Stomach (tissue), 9 donors: ENCODE results near the gene AKR1B1. TPM values are rescaled to one million over a fixed set of nuclear protein-coding genes. Genes with fewer than 3 reads are reported as not detected.

Experiments
- DNase-seq, 2 donors: peaks; one replicate each; pipeline versions ENCODE4 v3.0.0 to v3.0.0-alpha.2; 2013 to 2019
- H3K27ac ChIP-seq, 5 donors: fragments of 200-600 bp in 4 of 5; sonication (generic) in 4 of 5; one replicate each; pipeline ENCODE4 v1.5.1; 2013 to 2019; ENCODE audit warnings: mild to moderate bottlenecking in 1 of 5, moderate library complexity in 1 of 5
- H3K27me3 ChIP-seq, 3 donors: fragments of 200-600 bp; sonication (generic); one replicate each; pipeline ENCODE4 v1.5.1; 2017 to 2019; ENCODE audit warnings: mixed run types in 1 of 3
- H3K36me3 ChIP-seq, 4 donors: fragments of 200-600 bp; sonication (generic); 1 replicate in 3 of 4; 2 replicates in 1 of 4; pipeline ENCODE4 v1.5.1; 2016 to 2019
- H3K4me1 ChIP-seq, 4 donors: fragments of 200-600 bp; sonication (generic); one replicate each; pipeline ENCODE4 v1.5.1; 2016 to 2019
- H3K4me3 ChIP-seq, 4 donors: fragments of 200-600 bp; sonication (generic) in 3 of 4; one replicate each; pipeline ENCODE4 v1.5.1; 2016 to 2019; ENCODE audit warnings: mild to moderate bottlenecking in 1 of 4
- H3K9me3 ChIP-seq, 4 donors: fragments of 200-600 bp; sonication (generic); one replicate each; pipeline ENCODE4 v1.5.1; 2016 to 2019
- EP300 ChIP-seq: sonication (generic); formaldehyde crosslinking; IDR thresholded peaks from one replicate; pipeline ENCODE4 v1.6.1; 2017; ENCODE audit warnings: antibody characterized with exemption
- POLR2A ChIP-seq, 4 donors: fragments of 450-650 bp; IDR thresholded peaks; one replicate each; pipeline ENCODE4 v1.6.1; 2016; ENCODE audit warnings: antibody characterized with exemption in 4 of 4, control low read depth in 2 of 4, mild to moderate bottlenecking in 1 of 4, moderate library complexity in 1 of 4
- POLR2AphosphoS5 ChIP-seq, 3 donors: sonication (generic); formaldehyde crosslinking; IDR thresholded peaks; one replicate each; pipeline ENCODE4 v1.6.1; 2016; ENCODE audit warnings: antibody characterized with exemption in 3 of 3
- WGBS, 5 donors: extraction: QIAGEN DNeasy Blood & Tissue Kit in 3 of 5; methylation state at CpG; one replicate each; pipeline versions ENCODE4 v1.1.5 to v1.1.7; 2013 to 2018; 5-methylcytosine and 5-hydroxymethylcytosine counted together
- intact Hi-C: fragments of 100-400 bp; cut with DNase I; formaldehyde crosslinking; loops from one replicate; pipeline ENCODE4 v1.15.1; 2023; ENCODE audit warnings: low total_unique reads
- polyA plus RNA-seq, 3 donors: library from polyadenylated mRNA; stranded (reverse); fragments of 200-250 nt; gene quantifications; one replicate each; pipeline ENCODE4 v1.2.3, GENCODE V29; 2013
- total RNA-seq, 5 donors: library from RNA; depleted of rRNA; stranded (reverse); fragments of >200 nt; gene quantifications; one replicate each; pipeline versions ENCODE4 v1.1.0 to v1.2.3, GENCODE V29; 2014 to 2016
- TF ChIP-seq, protein P1 (sequence below), 7 experiments: fragments of 450-650 bp in 4 of 7; fragments of 200-600 bp in 3 of 7; sonication (generic) in 3 of 7; IDR thresholded peaks; one replicate each; pipeline ENCODE4 v1.5.1; 2016 to 2019; ENCODE audit warnings: antibody characterized with exemption in 7 of 7, control low read depth in 2 of 7, mild to moderate bottlenecking in 1 of 7
- donor health status: healthy with polysubstance abuse.
- donor health status: Bipolar disorder and iron deficiency.
- donor health status: healthy.

AKR1B1 gene
- total and polyA plus RNA-seq, 8 donors, result 2.9 to 186 (median 38.5) TPM

DNA sequence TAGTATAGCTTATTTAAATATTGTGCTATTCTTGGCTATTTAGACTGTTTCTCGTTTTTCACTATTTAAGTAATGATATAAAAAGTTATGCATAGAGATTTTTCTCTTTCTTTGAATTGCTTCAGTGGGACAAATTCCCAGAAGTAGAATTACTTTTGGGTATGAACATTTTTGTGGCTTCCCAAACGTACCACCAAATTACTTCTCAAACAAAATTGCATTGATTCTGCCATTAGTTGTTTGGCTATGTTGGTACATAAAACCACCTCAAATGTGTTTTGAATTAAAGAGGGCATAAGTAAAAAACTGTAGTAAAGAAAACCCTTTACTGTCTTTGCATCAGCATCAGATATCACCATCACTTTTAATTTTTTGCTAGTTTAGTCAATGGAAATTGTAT is 31.0 kb downstream of the AKR1B1 start:
- TF ChIP-seq POLR2AphosphoS5 (IDR thresholded peaks at IDR 0.05) (no peak), EP300 (no peak), POLR2A (IDR thresholded peaks at IDR 0.05) (no peak)
- TF ChIP-seq, protein P1, sequence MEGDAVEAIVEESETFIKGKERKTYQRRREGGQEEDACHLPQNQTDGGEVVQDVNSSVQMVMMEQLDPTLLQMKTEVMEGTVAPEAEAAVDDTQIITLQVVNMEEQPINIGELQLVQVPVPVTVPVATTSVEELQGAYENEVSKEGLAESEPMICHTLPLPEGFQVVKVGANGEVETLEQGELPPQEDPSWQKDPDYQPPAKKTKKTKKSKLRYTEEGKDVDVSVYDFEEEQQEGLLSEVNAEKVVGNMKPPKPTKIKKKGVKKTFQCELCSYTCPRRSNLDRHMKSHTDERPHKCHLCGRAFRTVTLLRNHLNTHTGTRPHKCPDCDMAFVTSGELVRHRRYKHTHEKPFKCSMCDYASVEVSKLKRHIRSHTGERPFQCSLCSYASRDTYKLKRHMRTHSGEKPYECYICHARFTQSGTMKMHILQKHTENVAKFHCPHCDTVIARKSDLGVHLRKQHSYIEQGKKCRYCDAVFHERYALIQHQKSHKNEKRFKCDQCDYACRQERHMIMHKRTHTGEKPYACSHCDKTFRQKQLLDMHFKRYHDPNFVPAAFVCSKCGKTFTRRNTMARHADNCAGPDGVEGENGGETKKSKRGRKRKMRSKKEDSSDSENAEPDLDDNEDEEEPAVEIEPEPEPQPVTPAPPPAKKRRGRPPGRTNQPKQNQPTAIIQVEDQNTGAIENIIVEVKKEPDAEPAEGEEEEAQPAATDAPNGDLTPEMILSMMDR (IDR thresholded peaks at IDR 0.05), result no peak
- Histone ChIP-seq H3K4me1 (peaks cover 0 to 27% (median 14%) of the 10 kb centered on the region in 4 donors), H3K27me3 (peaks cover 0 to under 1% (median 0%) of the 10 kb centered on the region in 3 donors), H3K36me3 (no peaks in the 10 kb centered on the region), H3K27ac (no peak overlapping the region), H3K9me3 (no peaks in the 10 kb centered on the region), H3K4me3 (no peak overlapping the region)
- intact Hi-C loops, result no loop called here
- WGBS, 5 donors, result 68 to 85% (median 82%) methylated on average over 2 of the region's 2 CpGs
- no peak for DNase-seq

DNA sequence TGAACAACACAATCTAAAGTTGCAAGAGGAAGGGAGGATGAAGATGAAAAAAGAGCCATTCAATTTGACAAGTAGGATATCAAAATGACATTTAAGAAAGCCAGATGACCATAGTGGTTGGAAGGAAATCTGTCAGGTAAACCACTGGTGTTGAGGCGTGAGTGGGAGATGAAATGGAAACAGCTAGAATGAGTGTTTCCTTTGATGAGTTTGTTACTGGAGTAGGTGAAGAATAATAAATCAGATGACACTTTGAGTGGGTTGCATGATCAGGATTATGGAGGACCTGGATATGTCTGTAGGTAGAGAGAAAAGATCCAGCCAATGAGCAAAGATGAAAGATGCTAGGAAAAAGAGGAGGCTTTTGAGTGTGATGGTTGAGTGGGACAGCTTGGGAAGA is 33.1 kb downstream of the AKR1B1 start:
- peaks cover 0 to 11% (median 0%) of the 10 kb centered on the region in 4 donors for H3K4me1 ChIP-seq
- 79 to 96% (median 90%) methylated on average over 1 of the region's 1 CpG for WGBS, 5 donors
- H3K36me3 ChIP-seq, result no peaks in the 10 kb centered on the region
- no peaks in the 10 kb centered on the region for H3K9me3 ChIP-seq
- no peak overlapping the region for H3K27ac ChIP-seq
- TF ChIP-seq, protein P1 (IDR thresholded peaks at IDR 0.05), result no peak
- TF ChIP-seq EP300, result no peak
- no peak for TF ChIP-seq POLR2A (IDR thresholded peaks at IDR 0.05)
- no peak for TF ChIP-seq POLR2AphosphoS5 (IDR thresholded peaks at IDR 0.05)
- DNase-seq, result no peak
- H3K4me3 ChIP-seq, result no peak overlapping the region
- intact Hi-C loops, result no loop called here
- H3K27me3 ChIP-seq, result peaks cover 0 to 12% (median 0%) of the 10 kb centered on the region in 3 donors

DNA sequence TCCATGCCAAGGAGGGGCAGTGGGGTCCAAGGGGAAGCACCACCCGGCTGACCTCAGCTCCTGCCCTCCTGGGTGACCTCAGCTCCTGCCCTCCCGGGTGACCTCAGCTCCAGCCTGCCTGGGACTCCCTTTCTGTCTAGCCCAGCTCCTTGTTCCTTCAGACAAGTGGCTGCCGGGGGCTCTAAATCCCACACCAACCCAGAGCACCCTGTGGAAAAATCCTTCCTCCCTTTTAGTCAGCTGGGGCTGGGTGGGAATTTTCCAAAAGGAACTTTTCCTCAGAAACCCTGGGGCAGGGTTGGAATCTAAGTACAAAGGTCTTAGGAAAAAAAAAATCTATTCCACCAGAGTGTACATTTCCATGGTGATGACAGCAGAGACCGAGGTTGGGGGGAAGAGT is 36.3 kb downstream of the AKR1B1 start:
- TF ChIP-seq EP300 (no peak), POLR2A (IDR thresholded peaks at IDR 0.05) (no peak), POLR2AphosphoS5 (IDR thresholded peaks at IDR 0.05) (no peak)
- TF ChIP-seq, protein P1 (IDR thresholded peaks at IDR 0.05), result no peak
- Histone ChIP-seq H3K4me3 (no peak overlapping the region), H3K4me1 (peaks cover 0 to 17% (median 3%) of the 10 kb centered on the region in 4 donors), H3K27ac (no peak overlapping the region), H3K27me3 (peaks cover 0 to 12% (median 0%) of the 10 kb centered on the region in 3 donors), H3K36me3 (no peaks in the 10 kb centered on the region), H3K9me3 (no peaks in the 10 kb centered on the region)
- DNase-seq, result no peak
- WGBS, 5 donors, result 39 to 53% (median 49%) methylated on average over 4 of the region's 4 CpGs
- intact Hi-C loops, result no loop called here

DNA sequence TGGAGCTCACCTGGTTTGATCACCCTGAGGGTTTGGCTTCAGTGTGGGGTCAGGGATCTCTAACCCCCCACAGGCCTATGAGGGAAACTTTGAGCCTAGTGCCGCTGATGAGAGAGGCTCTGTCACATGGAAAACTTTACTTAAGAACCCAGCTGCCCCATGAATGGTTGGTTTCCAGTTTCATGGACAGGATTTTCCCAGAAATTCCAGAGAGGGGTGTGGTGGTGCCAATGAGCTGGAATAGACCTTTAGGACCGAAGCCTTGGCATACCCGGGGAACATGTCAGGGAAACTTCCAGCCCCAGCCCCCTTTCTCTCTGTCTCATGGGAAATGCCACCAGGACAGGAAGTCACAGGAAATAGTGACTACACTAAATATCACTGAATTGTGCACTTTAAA is 36.9 kb downstream of the AKR1B1 start:
- 33 to 53% (median 42%) methylated on average over 3 of the region's 3 CpGs for WGBS, 5 donors
- Histone ChIP-seq H3K4me3 (no peak overlapping the region), H3K36me3 (no peaks in the 10 kb centered on the region), H3K9me3 (no peaks in the 10 kb centered on the region), H3K4me1 (peaks cover 0 to 17% (median 3%) of the 10 kb centered on the region in 4 donors), H3K27ac (no peak overlapping the region), H3K27me3 (peaks cover 0 to 12% (median 0%) of the 10 kb centered on the region in 3 donors)
- DNase-seq, result no peak
- TF ChIP-seq EP300 (no peak), POLR2A (IDR thresholded peaks at IDR 0.05) (no peak), POLR2AphosphoS5 (IDR thresholded peaks at IDR 0.05) (no peak)
- TF ChIP-seq, protein P1 (IDR thresholded peaks at IDR 0.05), result no peak
- intact Hi-C loops, result no loop called here
